Activated naive CD4-positive, alpha-beta T cell treated with Interleukin-2 at 50 U/mL for 16 hours (primary cell): Measurements from ENCODE around the gene PPM1L.

ENCODE experiments used
- DNase-seq: peaks from one replicate; pipeline ENCODE4 v3.0.0-alpha.2; 2020

The PPM1L gene

DNA sequence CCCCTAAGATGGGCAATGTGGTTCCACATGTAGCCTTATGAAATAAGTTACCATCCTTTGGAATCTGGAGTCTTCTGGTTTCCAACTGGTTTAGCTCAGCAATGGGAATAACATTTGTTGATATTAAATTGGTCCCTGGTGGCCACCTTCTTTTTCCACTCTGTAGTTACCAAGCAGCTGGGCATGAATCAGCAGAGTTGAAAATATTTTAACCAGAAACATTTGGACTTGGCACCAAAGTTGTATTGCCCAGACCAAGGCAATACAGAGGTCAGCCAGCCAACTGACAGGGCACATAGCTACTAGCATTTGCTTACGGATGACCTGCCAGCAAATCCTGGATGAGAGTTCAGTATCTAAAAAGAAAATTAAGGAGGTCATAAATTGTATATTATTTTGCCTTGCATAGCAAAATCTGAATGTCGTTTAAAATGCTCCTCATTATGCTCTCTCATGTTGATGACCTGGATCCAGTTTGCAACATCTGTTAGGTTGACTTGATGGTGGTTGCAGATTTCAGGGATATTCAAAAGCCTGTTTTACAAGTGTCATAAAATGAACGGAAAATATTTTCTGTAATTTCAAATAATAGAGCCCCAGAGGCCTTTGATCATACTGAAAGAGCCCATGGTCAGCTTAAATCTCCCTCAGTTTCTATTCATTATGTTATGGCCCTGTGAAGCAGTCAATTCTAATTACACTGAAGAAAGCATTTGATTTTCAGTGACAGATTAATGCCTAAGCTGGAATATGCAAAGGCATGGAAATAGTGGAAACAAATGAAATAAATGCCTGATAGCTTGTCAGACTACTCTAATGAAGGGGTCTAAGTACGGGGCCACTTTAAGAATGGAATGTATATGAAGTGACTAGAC, 54.6 kb downstream of the PPM1L start:
- DNase-seq, result no peak

DNA sequence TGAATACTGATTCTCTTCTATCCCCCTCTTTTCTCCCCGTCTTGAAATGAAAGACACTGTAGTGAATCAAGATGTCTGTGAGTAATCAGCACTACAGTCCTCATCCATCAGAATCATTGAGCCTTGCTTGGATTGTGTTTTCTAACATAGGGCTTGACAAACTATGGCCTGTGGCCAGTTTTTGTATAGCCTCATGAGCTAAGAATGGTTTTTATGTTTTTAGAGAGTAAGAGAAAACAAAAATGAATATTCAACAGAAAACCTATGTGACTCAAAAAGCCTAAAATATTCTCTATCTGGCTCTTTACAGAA, 55.2 kb downstream of the PPM1L start:
- no peak for DNase-seq

DNA sequence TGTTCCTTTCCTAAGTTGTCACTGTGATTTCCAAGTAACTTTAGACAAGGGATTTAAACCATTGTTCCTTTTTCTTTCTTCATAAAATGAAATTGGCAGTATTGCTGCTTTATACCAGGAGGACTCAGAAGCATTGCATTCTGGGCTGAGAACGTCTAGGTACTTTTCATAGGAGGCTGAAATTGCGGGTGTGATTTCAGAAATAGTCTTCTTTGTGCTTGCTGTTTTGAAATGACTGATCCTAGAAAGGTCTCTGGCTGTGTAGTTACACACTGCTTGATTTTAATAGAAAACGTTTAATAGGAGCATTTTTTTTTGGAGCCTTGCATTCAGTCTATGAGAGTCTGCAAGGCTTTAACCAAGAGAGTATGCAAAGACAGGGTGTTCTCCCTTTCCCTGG, 56.3 kb downstream of the PPM1L start:
- no peak for DNase-seq

DNA sequence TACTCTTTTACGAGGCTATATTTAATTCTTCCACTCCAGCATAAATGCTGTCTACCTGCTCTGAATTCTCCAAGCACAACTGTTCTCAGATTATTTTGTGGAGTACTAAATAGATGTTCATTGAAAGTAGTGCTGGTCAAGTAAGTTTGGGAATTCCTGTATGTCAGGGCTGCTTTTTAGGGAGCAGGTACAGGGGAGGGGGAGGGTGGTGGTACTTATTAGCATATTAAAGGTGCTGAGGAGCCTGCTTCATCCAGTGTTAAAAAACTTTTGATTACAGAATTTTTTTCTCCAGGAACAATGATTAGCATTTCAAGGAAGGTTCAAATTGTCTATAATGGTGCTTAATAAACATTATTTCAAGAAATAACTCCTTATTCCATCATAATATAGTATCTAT, 59.2 kb downstream of the PPM1L start:
- DNase-seq, result no peak

DNA sequence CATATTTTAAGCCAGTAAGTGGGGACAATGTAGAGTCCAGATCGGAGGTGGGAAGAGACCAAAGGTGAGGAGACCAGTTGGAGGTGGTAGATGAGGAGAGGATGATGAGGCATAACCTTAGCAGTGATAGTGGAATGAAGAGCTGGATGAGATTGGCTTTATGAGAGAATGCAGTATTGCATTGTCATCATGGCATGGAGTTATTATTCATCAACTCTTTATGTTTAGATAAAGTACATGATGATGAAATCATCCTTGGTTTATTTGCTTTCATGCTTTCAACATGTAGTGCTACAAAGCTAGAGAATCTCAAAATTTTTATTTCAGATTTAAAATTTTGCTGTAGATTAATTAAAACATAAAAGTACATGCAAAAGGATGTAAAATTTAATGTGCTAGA, 64.0 kb downstream of the PPM1L start:
- DNase-seq, result no peak

DNA sequence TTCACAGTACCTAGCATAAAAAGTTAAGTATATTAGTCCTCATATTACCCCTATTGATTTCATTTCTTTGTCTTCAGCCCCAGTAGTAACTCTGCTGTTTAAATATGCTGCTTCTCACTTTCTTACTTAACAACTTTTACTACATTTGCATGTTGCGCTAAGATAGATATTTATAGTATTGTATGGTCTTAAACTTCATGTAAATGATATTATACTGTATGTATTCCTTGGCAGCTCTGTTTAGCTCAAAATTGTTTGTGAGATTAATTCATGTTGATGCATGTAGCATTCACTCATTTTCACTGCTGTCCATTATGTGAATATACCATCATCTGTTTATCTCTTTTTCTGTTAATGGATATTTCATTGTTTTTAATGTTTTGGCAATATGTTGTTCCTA, 64.4 kb downstream of the PPM1L start:
- DNase-seq, result no peak

DNA sequence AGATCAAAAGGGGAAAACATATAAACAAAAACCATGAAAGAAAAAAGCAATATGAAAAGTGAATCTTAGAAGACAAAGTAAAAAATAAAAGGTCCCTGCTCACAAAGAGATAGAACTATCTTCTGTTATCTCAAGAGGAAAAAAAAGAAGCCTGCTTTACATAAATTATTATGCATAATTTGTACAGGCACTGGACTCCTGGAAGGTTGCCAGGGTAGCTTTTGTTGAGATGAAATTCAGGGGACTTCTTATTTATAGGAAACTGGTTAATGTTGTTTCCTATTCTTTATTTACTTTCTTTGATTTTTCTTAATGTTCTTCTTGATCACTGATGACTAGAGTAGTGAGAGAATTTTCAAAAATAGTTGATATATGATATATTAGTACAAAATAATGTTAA, 66.9 kb downstream of the PPM1L start:
- DNase-seq, result no peak

DNA sequence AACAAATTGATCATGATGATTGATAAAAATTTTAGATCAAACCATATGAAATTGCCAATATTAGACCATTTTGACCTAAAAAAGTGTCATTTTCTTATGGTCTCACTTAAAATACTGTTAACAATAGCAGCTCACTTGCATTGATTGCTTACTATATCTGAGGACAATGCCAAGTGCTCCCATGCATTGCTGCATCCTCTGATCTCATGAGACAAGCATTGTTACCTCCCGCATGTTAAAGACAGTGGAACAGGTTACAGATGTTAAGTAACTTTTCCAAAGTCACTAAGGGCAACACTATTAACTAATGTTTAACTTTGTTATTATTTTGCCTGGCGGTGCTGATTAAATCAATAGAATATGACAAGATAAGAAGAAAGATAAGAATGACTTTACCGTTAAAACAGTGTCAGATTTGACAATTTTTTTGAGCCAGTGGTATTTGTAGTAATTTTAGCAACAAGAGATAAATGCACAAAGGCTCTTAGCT, 69.3 kb downstream of the PPM1L start:
- DNase-seq, result no peak

DNA sequence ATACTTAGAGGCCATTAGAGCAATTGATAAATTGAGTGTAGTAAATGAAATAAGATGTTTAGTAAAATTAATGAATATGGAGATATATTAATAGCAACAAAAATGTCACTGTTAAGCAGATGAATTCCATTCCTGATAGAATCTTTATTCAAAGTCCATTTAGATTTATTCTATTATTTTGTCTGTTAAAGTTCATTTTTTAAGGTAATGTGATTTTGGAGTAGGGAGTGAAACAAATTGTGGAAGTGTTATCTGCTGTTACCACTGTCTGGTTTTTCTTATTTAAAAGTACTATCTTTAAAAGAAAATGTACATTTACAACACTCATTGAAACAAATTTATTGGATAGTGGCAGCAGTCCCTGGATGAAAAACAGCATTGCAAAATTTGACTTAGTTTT, 70.4 kb downstream of the PPM1L start:
- no peak for DNase-seq

DNA sequence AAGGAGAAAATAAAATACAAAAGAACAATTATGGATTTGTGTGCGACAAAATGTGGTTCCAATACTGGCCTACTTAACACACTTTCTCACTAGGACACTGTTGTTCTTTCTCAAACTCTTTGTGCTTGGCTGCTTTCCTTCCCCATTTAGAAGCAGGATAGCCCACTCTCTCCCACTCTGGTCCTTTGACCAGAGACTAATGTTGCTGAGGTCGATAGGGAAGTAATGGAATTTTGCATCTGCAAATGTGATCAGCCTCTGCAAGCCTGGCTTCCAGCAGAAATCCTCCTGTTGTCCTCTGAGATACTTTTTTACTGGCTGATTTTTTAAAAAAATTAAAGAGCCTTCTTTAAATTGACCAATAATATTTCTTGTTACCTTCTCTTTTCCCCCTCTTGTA, 71.0 kb downstream of the PPM1L start:
- DNase-seq, result no peak

DNA sequence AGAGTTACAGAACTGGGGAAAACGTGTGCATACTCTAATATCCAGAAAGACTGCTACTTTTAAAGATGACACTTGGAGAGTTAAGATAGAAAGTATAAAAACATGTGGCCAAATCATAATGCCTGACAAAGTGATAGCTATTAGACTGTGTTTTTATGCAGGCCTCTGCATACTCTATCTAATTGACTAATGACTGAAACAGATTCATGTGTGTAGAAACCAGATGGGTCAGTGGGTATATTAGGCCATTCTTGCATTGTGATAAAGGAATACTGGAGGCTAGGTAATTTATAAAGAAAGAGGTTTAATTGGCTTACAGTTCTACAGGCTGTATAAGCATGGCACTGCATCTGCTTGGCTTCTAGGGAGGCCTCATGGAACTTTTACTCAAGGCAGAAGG, 71.5 kb downstream of the PPM1L start:
- no peak for DNase-seq

DNA sequence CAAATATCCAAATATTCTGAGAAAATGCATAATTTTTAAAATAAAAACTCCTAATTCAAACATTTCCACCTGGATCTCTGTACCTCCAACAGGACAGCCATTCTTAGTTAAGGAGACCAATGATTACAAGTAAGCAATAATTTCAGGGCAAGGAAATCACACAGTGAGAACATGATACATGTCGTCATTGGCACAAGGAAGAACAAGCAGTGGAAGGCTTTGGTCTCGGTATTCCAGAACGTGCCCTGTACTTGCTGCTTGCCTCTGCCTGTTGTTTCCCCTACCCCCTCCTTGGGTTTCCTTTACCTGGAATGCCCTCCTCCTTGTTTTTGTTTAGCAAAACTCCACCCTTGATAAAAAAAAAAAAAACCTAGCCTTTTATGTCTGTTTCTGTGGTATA, 72.8 kb downstream of the PPM1L start:
- no peak for DNase-seq

DNA sequence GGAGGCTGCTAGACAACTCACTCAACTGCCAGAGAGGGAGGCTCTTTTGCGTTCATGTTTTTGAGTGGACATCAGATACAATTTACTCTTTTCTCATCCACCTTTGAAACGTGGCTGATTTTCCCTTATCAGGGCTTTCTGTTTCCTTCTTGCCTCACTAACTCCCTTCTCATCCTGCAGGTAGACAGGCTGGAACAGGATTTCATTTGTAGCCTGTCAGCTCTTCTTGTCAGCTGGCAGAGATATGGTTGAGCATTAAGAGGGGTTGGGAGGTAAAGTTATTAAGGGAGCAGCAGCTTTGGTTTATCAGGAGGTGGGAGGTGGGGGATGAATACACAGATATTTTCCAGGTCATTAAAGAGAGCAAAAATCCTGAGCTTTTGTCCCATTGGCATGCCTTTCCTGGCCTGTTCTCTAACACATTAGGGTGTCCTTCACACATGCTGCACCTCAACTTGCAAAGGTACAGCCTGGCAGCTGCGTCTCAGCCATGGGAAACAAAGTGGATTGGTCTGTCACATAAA, 73.5 kb downstream of the PPM1L start:
- DNase-seq, result no peak

DNA sequence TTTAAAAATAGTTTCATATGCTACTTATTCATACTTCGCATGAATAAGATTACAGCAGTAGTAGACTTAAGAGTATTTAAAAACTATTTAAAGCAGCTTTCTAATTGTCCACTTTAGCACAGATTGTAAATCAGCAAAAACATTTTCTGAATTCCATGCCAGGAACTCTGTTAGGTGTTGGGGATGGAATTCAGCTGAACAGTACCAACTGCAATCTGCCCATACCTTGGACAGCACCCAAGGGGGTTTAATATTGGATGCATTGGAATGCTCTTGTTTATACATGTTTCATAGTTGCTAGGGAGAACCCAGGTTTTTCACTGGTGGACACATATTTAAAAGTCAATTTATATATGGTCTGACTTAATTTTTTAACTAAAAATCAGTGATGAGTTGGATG, 74.8 kb downstream of the PPM1L start:
- DNase-seq, result no peak

DNA sequence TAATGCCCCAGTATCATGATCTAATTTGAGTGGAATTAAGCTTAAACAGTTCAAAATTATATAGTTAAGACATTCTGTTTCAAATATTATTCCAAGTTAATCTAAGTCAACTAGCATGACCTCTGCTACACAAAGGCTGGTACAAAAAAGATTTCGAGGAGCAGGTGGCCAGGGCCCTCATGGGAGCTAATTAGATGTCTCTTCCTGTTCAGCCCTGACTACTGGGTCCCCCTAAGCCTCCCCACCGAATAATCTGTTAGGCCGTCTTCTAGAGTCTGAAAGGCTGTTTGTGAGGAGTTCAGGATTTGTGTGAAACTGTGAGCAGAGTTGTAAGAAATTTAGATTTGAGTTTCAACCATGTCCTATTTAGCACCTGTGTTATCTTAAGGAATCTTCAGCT, 75.4 kb downstream of the PPM1L start:
- no peak for DNase-seq

DNA sequence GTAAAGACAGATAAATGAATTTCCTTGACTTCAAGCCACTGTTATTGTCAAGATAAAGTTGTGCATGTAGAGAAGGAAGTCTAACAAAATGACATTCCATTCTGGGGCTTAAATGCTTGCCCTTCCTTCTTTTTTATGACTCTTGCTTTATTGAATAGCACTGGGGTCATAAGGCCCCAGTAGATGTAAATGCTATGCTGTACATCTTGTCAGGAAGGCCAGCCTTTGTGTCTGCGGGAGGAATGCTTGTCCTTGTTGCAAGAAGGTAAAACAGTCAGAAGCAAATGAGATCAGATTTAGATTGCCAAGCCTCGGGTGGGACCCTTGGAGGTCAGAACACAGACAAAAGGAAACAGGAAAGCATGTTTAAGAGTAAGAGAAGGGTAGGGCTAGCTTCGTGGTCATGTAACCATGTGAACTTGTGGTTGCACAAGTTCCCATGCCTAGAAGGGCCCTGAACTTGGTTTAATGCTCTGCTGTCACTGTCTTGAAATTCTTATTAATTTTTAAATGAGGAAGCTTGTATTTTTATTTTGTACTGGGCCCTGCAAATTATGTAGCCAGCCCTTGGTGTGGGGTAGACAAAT, 81.5 kb downstream of the PPM1L start:
- no peak for DNase-seq

DNA sequence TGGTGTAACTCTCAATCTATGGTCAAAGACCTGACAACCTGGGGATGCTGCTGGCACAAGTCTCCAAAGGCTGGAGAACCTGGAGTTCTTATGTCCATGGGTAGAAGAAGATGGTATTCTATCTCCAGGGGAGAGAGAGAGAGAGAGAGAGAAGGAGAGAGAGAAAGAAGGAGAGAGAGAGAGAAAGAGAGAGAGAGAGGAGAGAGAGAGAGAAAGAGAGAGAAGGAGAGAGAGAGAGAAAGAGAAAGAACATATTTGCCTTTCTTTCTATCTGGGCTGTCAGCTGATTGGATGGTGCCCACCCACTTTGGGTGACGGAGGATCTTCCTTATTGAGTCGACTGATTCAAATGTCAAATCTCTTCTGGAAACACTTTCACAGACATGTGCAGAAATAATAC, 84.6 kb downstream of the PPM1L start:
- DNase-seq, result no peak

DNA sequence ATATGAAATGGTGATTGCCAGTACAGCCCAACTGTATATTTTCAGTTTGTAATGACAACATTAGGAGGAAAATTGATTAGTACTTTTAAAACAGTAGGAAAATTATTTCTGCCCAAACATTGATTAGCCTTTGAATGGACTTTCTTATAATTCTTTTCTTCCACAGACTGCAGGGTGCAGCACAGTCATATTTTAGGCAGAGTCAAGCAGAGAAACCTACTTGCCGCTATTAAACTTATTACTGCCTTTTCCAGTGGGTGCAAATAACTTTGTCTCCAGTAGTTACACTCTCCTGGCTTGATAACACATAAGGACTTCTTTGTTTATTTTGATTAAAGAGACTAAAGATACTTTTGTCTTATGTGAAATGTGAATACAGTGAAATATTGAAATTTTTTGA, 85.4 kb downstream of the PPM1L start:
- DNase-seq, result no peak

DNA sequence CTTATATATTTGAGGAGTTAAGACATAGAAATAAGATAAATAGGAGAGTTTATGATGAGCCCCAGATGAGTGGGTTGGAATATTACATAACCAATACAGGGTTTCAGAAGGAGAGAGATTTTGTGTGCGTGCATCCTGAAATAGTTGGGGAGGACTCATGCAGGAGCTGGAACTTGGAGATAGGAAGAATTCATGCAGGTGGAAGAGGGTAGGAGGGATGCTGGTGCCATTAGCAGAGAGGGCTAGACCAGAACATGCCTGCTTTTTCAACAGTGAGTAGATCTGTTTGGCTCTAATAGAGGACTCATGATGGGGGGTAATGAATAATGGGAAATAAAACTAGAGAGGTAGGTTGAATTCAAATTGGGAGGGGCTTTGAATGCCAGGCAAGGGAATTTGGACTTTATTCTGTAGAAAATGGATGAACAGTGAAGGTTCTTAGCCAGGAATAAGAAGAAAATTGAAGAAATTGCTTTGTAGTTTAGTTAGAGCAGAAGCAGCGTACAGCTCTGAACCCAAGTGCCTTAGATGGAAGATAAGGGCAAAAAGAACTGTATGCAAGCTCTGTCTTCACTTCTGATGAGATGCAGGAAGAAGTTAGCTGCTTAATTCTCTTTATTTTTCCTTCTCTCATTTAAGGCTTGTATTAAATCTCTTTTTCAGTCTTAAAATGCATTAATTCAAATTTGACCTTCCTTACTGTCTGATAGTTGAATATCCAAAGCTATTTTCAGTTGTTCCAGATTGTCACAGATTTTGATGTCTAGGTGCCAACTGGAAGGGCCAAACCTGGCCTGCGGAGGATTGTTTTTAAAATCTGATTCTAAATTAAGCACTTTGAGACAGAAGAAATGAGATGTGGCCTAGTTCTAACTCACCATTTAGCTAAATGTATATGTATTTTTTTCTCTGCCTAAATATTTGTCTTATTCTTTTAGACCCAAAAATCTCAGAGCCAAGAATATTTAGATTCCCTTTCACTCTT, 86.3 kb downstream of the PPM1L start:
- DNase-seq, result no peak

DNA sequence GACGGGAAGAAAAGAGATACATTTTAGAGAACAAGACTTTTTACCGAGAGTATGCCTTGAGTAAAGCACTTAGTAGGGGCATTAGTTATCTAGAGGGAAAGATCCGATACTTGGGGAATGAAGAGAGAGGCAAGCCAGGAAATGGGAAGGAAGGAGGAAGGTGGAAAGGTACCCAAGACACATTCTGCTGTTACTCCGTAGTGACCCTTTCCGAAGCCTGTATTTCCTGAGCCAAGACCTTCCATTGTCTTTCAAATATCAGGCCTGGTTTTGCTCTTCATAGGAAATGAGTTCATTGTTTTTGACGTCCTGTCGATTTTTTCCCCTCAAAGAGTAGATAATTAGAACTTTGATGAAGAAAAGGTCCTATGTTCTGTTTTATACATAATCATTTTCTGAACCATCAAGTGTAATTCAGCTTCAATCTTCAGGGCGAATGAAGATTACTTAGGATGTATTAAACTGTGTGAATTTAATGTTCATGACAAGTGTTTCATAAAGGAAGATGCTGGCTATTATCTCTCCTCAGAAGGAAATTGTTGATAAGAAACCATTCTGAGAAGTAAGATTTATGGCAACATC, 95.7 kb downstream of the PPM1L start:
- DNase-seq, result no peak

DNA sequence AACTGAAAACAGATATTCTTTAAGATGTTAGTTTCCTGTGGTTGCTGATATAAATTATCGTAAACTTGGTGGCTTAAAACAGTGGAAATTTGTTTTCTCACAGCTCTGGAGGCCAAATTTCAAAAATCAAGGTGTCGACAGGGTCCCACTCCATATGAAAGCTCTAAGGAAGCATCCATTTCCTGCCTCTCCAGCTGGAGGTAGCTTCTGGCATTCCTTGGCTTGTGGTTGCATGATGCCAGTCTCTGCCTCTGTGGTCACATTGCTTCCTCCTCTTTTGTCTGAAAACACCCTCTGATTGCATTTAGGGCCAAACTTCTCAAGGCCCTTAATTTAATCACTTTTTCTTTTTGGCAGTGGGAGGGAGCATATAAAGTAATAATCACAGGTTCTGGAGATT, 96.8 kb downstream of the PPM1L start:
- DNase-seq, result no peak

DNA sequence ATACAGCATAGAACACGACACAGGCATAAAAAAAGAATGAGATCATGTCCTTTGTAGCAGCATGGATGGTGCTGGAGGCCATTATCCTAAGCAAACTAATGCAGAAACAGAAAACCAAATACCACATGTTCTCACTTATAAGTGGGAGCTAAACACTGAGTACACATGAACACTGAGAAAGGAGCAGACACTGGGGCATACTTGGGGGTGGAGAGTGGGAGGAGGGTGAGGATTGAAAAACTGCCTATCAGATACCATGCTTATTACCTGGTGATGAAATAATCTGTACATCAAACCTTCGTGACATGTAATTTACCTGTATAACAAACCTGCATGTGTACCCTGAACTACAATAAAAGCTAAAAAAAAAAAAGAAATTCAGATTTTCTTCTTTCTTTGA, 100.4 kb downstream of the PPM1L start:
- no peak for DNase-seq
